Measurements from ENCODE around the gene PLG.
"Not testable (repeated sequence)": the region's sequence is repeated elsewhere in the genome, so short reads cannot be mapped to it uniquely, and the experiment has no call there.

Gene PLG

DNA sequence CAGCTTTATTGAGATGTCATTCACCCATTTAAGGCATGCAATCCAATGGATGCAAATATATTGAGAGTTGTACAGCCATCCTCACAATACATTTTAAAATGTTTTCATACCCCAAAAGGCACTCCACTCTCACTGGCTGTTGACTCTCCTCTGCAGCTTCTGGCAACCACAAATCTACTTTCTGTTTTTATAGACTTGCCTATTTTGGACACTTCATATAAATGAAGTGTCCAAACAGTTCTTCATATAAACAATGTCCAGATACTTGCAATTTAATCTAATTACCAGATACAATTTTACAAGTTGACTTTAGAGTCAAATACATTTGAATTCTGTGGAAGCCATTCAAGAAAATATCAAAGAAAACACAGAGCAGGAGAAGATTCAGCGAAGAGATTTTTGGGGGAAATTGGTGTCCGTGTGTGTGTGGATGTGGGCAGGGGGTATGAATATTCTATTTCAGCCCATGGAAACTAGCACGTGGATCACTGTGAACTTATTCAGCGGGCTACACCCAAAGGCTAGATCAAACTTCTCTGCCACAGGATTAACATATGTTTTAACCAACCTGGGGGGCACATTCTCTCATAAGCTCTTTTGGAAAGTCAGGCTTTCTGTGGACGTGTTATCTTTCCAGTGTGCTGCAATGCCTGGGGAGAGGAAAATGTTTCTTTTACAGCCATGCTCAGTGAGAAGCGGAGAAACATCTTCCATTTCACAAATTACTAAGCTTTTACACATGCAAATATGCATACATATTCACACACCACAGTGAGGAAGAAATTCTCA lies 73.9 kb downstream of the PLG start:
- no peak for DNase-seq (ENCODE audit: low read depth in 2 of 2)
- TF ChIP-seq, protein P1, sequence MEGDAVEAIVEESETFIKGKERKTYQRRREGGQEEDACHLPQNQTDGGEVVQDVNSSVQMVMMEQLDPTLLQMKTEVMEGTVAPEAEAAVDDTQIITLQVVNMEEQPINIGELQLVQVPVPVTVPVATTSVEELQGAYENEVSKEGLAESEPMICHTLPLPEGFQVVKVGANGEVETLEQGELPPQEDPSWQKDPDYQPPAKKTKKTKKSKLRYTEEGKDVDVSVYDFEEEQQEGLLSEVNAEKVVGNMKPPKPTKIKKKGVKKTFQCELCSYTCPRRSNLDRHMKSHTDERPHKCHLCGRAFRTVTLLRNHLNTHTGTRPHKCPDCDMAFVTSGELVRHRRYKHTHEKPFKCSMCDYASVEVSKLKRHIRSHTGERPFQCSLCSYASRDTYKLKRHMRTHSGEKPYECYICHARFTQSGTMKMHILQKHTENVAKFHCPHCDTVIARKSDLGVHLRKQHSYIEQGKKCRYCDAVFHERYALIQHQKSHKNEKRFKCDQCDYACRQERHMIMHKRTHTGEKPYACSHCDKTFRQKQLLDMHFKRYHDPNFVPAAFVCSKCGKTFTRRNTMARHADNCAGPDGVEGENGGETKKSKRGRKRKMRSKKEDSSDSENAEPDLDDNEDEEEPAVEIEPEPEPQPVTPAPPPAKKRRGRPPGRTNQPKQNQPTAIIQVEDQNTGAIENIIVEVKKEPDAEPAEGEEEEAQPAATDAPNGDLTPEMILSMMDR (IDR thresholded peaks at IDR 0.05; ENCODE audit: low read depth, low read length): no peak
- no peak overlapping the region for H3K4me3 ChIP-seq (replicated peaks in 1 of 2; ENCODE audit: low read depth in 2 of 2, low read length in 2 of 2)

DNA sequence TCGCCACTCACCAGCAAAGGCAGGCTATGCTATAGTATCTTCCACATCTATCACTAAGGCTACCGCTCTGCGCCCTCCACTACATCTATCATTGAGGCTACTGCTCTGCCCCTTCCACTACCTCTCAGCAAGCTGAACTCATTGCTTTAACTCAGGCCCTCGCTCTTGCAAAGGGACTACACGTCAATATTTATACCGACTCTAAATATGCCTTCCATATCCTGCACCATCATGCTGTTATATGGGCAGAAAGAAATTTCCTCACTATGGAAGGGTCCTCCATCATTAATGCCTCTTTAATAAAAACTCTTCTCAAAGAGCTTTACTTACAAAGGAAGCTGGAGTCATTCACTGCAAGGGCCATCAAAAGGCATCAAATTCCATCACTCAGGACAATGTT lies 77.1 kb downstream of the PLG start:
- DNase-seq (ENCODE audit: low read depth in 2 of 2); H3K4me3 ChIP-seq (replicated peaks in 1 of 2; ENCODE audit: low read depth in 2 of 2, low read length in 2 of 2): not testable (repeated sequence)

DNA sequence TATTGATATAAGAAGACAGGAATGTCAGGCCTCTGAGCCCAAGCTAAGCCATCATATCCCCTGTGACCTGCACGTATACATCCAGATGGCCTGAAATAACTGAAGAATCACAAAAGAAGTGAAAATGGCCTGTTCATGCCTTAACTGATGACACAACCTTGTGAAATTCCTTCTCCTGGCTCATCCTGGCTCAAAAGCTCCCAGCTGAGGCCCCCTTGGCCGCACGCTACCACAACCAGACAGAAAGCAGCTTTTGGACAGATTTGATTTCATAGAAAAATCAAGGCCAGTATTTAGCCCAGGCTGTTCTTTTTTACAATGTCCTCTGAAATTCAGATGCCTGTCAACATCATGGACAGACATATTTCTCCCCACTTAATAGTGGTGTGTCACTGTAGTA lies 78.6 kb downstream of the PLG start:
- not testable (repeated sequence) for H3K4me3 ChIP-seq (replicated peaks in 1 of 2; ENCODE audit: low read depth in 2 of 2, low read length in 2 of 2); DNase-seq (ENCODE audit: low read depth in 2 of 2)

DNA sequence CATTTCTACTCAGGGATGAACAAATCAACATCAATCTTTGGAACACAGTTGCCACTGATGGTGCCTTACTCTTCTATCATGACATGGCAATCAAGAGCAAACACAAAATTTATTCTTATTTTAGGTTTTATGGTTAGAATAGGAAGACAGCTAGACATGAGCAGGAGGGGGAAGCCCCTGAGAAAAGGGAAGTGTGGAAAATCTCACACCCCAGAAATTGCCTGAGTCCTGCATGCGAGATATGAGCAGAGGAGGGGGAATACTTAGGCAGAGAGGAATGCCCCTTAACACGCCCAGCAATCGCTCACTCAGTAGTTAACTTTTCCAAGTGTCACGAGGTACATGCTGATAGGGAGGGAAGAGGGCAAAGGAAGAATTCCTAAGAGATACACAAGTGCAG lies 79.3 kb downstream of the PLG start:
- TF ChIP-seq, protein P1 (IDR thresholded peaks at IDR 0.05; ENCODE audit: low read depth, low read length): no peak
- no peak for DNase-seq (ENCODE audit: low read depth in 2 of 2)

DNA sequence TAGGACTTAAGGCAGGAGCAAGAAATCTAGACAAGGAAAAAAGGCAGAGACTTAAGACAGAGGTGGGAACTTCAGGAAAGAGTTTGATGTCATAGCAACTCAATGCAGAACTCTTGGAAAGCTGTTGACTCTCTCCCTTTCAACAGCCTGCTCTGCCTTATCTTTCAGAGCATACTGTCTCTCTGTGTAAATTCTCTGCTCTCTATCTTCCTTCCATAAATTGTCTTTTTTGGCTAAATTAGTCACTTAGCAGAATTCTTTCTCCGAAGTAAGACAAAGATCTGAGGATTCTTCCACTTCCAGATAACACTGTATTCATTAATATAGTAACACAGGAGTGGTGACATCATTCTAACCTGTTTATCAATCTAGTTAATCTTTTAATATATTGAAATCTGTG lies 80.2 kb downstream of the PLG start:
- no peak for DNase-seq (ENCODE audit: low read depth in 2 of 2)
- no peak overlapping the region for H3K4me3 ChIP-seq (replicated peaks in 1 of 2; ENCODE audit: low read depth in 2 of 2, low read length in 2 of 2)
- TF ChIP-seq, protein P1 (IDR thresholded peaks at IDR 0.05; ENCODE audit: low read depth, low read length): no peak

More for the DNA sequence above, 79.3 kb downstream of the PLG start:
- H3K4me3 ChIP-seq (replicated peaks in 1 of 2; ENCODE audit: low read depth in 2 of 2, low read length in 2 of 2): no peak overlapping the region

DNA sequence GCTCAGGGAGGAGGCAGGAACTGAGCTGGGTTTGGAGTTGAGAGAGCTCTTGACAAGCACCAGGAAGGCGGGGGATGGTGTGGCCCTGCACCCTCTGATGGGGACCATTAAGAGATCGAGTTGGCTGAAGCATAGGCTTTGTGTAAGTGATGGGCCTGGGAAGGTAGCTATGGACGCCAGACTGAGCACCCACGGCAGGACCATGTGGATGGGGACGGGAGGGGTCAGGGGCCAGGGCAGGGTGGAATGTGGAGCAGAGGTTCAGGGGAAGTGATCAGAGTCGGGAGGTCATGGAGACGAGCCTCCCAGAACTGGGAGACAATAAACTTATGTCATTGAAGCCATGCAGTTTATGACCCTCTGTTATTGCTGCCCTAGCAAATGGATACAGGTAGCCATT lies 81.7 kb downstream of the PLG start:
- no peak overlapping the region for H3K4me3 ChIP-seq (replicated peaks in 1 of 2; ENCODE audit: low read depth in 2 of 2, low read length in 2 of 2)
- TF ChIP-seq, protein P1 (IDR thresholded peaks at IDR 0.05; ENCODE audit: low read depth, low read length): no peak
- no peak for DNase-seq (ENCODE audit: low read depth in 2 of 2)

DNA sequence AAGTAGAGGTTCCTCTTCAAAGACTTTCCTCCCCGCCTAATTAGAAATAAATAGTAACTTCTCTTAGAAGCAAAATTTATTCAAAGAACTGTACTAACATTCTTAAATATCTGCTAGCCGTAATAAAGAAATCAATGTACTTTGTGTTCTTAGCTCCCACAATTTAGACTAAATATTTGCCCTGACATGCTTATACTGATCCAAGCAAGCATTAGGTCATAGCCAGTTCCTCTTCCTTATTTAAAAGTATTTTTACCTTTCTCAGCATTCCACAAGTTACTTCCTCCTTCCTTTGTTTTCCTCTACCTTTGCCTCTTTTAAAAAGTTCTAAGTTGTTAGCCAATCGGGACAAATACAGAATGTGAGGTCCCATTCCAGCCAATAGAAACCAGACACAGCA lies 86.1 kb downstream of the PLG start:
- DNase-seq (ENCODE audit: low read depth in 2 of 2): not testable (repeated sequence)

DNA sequence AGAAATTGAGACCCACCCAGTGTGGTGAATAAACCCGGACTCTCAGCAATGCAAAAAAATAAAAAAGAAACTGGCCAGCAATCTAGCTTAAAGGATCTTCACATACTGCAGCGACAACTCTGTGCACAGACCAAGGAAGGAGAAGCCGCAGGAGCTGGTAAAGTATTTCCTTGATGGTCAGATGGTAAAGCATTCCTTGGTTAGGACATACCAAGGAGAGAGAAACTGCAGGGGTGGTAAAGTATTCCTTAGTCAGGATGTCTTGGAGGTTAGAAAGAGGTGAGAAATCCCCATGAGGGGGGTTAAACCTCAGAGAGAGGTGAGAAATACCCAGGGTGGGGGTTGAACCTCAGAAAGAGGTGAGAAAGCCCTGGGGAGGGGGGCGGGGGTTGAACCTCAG lies 86.8 kb downstream of the PLG start:
- no peak overlapping the region for H3K4me3 ChIP-seq (replicated peaks in 1 of 2; ENCODE audit: low read depth in 2 of 2, low read length in 2 of 2)
- no peak for DNase-seq (ENCODE audit: low read depth in 2 of 2)
- TF ChIP-seq, protein P1 (IDR thresholded peaks at IDR 0.05; ENCODE audit: low read depth, low read length): no peak

More for the DNA sequence above, 86.1 kb downstream of the PLG start:
- H3K4me3 ChIP-seq (replicated peaks in 1 of 2; ENCODE audit: low read depth in 2 of 2, low read length in 2 of 2): not testable (repeated sequence)

Measured in cardiac fibroblast (primary cell).